HG02840 (cell line): Measurements from ENCODE around the gene ZNF276.
A peak's percentile ranks its signal among the peaks of the same experiment; 100 is the strongest.

Experiments
- ATAC-seq: cut with Tn5 transposase; IDR thresholded peaks from one replicate; pipeline ENCODE4 v1.9.1; 2021; ENCODE audit warnings: mild to moderate bottlenecking, moderate library complexity, moderate number of reproducible peaks; ENCODE audit not compliant: unreplicated experiment, low FRiP score

Gene ZNF276

GRCh38 chr16:89732918-89733242, 11.5 kb downstream of the ZNF276 start:
- ATAC-seq = no peak

GRCh38 chr16:89733322-89733721, 12.0 kb downstream of the ZNF276 start:
- no peak for ATAC-seq

- no peak for ATAC-seq
Measured at GRCh38 chr16:89733792-89734191, 12.5 kb downstream of the ZNF276 start.

GRCh38 chr16:89736554-89736953, 15.2 kb downstream of the ZNF276 start:
- ATAC-seq = no peak

- ATAC-seq = no peak
Measured at GRCh38 chr16:89737341-89738071, 16.2 kb downstream of the ZNF276 start.

GRCh38 chr16:89738072-89738377, 16.7 kb downstream of the ZNF276 start:
- no peak for ATAC-seq

- ATAC-seq = no peak
Measured at GRCh38 chr16:89738538-89739317, 17.4 kb downstream of the ZNF276 start.

- ATAC-seq = no peak
Measured at GRCh38 chr16:89739383-89739782, 18.0 kb downstream of the ZNF276 start.

GRCh38 chr16:89741342-89742014, 20.1 kb downstream of the ZNF276 start:
- no peak for ATAC-seq

- no peak for ATAC-seq
Measured at GRCh38 chr16:89742948-89743347, 21.6 kb downstream of the ZNF276 start.

- no peak for ATAC-seq
Measured at GRCh38 chr16:89744813-89745212, 23.5 kb downstream of the ZNF276 start.

- ATAC-seq = no peak
Measured at GRCh38 chr16:89746043-89746442, 24.7 kb downstream of the ZNF276 start.

GRCh38 chr16:89748076-89748475, 26.7 kb downstream of the ZNF276 start:
- no peak for ATAC-seq

GRCh38 chr16:89748921-89749320, 27.6 kb downstream of the ZNF276 start:
- no peak for ATAC-seq

- no peak for ATAC-seq
Measured at GRCh38 chr16:89749637-89750036, 28.3 kb downstream of the ZNF276 start.

- no peak for ATAC-seq
Measured at GRCh38 chr16:89759746-89760340, 38.5 kb downstream of the ZNF276 start.

GRCh38 chr16:89761304-89761922, 40.1 kb downstream of the ZNF276 start:
- ATAC-seq = no peak

- peak; percentile 81 for ATAC-seq
Measured at GRCh38 chr16:89764711-89765201, 43.4 kb downstream of the ZNF276 start.

- peak; percentile 3 for ATAC-seq
Measured at GRCh38 chr16:89765292-89765830, 44.0 kb downstream of the ZNF276 start.

GRCh38 chr16:89770367-89770766, 49.0 kb downstream of the ZNF276 start:
- no peak for ATAC-seq
